GM12891 (cell line): Measurements from ENCODE around the gene SND1.

Source experiments
- PAX5 ChIP-seq: IDR thresholded peaks from 2 replicates; pipeline ENCODE4 v1.6.1; 2011; ENCODE audit warnings: low read length, moderate library complexity, mild to moderate bottlenecking; ENCODE audit not compliant: insufficient read depth, severe bottlenecking
- POLR2A ChIP-seq: IDR thresholded peaks from 2 replicates; pipeline ENCODE4 v1.6.1; 2011; ENCODE audit warnings: low read depth, low read length, control low read depth
- POLR2AphosphoS5 ChIP-seq: IDR thresholded peaks from 2 replicates; pipeline ENCODE4 v1.6.1; 2011; ENCODE audit warnings: low read depth, low read length, control low read depth
- POU2F2 ChIP-seq: IDR thresholded peaks from 2 replicates; pipeline ENCODE4 v1.6.1; 2011; ENCODE audit warnings: low read depth, mild to moderate bottlenecking, control low read depth, low read length, moderate library complexity
- SPI1 ChIP-seq: IDR thresholded peaks from 2 replicates; pipeline ENCODE4 v1.6.1; 2011; ENCODE audit warnings: low read depth, low read length, control low read depth
- TAF1 ChIP-seq: IDR thresholded peaks from 2 replicates; pipeline ENCODE4 v1.6.1; 2011; ENCODE audit warnings: low read depth, low read length, control low read depth

DNA sequence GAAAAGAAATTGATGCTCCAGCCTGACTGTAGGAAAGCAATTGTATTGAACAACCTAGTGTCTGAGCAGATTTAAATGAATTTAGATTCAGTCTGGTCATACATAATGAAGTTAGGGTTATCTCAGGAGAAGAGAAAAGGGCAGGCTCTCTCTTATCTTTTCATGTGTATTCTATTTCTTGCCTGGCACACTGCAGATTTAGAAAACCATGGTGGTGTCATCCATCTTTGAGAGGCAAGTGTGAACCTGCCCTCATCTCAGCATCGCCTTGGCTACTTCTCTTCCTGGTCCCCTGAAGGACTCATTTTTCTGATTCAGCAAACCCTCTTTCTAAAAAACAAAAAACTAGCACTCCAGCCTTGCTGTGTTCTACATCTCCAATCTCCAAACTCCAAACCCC, 241.6 kb downstream of the SND1 start:
- TF ChIP-seq TAF1 (no peak), POLR2A (no peak), PAX5 (no peak), POLR2AphosphoS5 (no peak), POU2F2 (no peak), SPI1 (no peak)
